Fibroblast of mammary gland (primary cell): ENCODE measurements around the gene MEF2D.
A peak's percentile ranks its signal among the peaks of the same experiment; 100 is the strongest.

Experiments
- DNase-seq: peaks from one replicate; pipeline ENCODE4 v3.0.0-alpha.2; 2010; ENCODE audit warnings: low read depth
- H3K4me3 ChIP-seq: 2 replicates; pipeline ENCODE4 v1.5.1; 2011; ENCODE audit warnings: low read depth, mild to moderate bottlenecking, low read length, moderate library complexity; ENCODE audit not compliant: control insufficient read depth
- CTCF ChIP-seq: conservative IDR thresholded peaks from 2 replicates; pipeline ENCODE4 v1.5.1; 2011; ENCODE audit warnings: low read depth, low read length, inconsistent platforms; ENCODE audit not compliant: control insufficient read depth, insufficient read depth

Gene MEF2D

GRCh38 chr1:156452907-156453306, 47.7 kb downstream of the MEF2D start:
- H3K4me3 ChIP-seq: no peak overlapping the region
- TF ChIP-seq CTCF: no peak
- no peak for DNase-seq

- DNase-seq: no peak
- no peak overlapping the region for H3K4me3 ChIP-seq
- no peak for TF ChIP-seq CTCF
Measured at GRCh38 chr1:156451505-156452160, 48.9 kb downstream of the MEF2D start.

GRCh38 chr1:156448134-156448967, 52.2 kb downstream of the MEF2D start:
- H3K4me3 ChIP-seq: no peak overlapping the region
- no peak for TF ChIP-seq CTCF
- DNase-seq: no peak

- peak; percentile 79 for DNase-seq
- TF ChIP-seq CTCF: peak; percentile 98
- no peak overlapping the region for H3K4me3 ChIP-seq
Measured at GRCh38 chr1:156445789-156446263, 54.7 kb downstream of the MEF2D start.

GRCh38 chr1:156444407-156445001, 56.1 kb downstream of the MEF2D start:
- peak; percentile 31 for DNase-seq
- H3K4me3 ChIP-seq: no peak overlapping the region
- peak; percentile 44 for TF ChIP-seq CTCF

- no peak overlapping the region for H3K4me3 ChIP-seq
- no peak for DNase-seq
- TF ChIP-seq CTCF: no peak
Measured at GRCh38 chr1:156443286-156443685, 57.3 kb downstream of the MEF2D start.
